C4-2B (cell line): ENCODE results near the gene KRT34.

Experiments
- H3K27ac ChIP-seq: fragments of 450-650 bp; 2 replicates; pipeline ENCODE4 v1.5.1; 2017
- CTCF ChIP-seq: fragments of 450-650 bp; conservative IDR thresholded peaks from 2 replicates; pipeline ENCODE4 v1.5.1; 2017; ENCODE audit warnings: mild to moderate bottlenecking
- ZFX ChIP-seq: fragments of 450-650 bp; IDR thresholded peaks from 2 replicates; pipeline ENCODE4 v1.6.1; 2017

The KRT34 gene

GRCh38 chr17:41340934-41341861 is 40.9 kb downstream of the KRT34 start:
- H3K27ac ChIP-seq, result no peak overlapping the region
- no peak for TF ChIP-seq CTCF
- TF ChIP-seq ZFX, result no peak

GRCh38 chr17:41340494-41340893 is 41.6 kb downstream of the KRT34 start:
- TF ChIP-seq ZFX, result no peak
- TF ChIP-seq CTCF, result no peak
- no peak overlapping the region for H3K27ac ChIP-seq

- no peak overlapping the region for H3K27ac ChIP-seq
- TF ChIP-seq CTCF, result no peak
- no peak for TF ChIP-seq ZFX
Observed at GRCh38 chr17:41339571-41340172, 42.4 kb downstream of the KRT34 start.

GRCh38 chr17:41338961-41339485 is 43.1 kb downstream of the KRT34 start:
- no peak overlapping the region for H3K27ac ChIP-seq
- TF ChIP-seq CTCF (no peak), ZFX (no peak)

GRCh38 chr17:41335747-41336146 is 46.4 kb downstream of the KRT34 start:
- TF ChIP-seq ZFX, result no peak
- no peak for TF ChIP-seq CTCF
- H3K27ac ChIP-seq, result no peak overlapping the region

- H3K27ac ChIP-seq, result no peak overlapping the region
- TF ChIP-seq ZFX, result no peak
- no peak for TF ChIP-seq CTCF
Observed at GRCh38 chr17:41334385-41335305, 47.5 kb downstream of the KRT34 start.
